NCI-H1930 (cell line): Measurements from ENCODE around the gene LRRTM4.

Experiments used
- DNase-seq, 2 experiments: peaks; one replicate each; lab custom pipeline; 2025; lab: John Stamatoyannopoulos, UW

Gene LRRTM4

GRCh38 chr2:76985387-76986136, 536.6 kb downstream of the LRRTM4 start:
- no peak for DNase-seq

DNA sequence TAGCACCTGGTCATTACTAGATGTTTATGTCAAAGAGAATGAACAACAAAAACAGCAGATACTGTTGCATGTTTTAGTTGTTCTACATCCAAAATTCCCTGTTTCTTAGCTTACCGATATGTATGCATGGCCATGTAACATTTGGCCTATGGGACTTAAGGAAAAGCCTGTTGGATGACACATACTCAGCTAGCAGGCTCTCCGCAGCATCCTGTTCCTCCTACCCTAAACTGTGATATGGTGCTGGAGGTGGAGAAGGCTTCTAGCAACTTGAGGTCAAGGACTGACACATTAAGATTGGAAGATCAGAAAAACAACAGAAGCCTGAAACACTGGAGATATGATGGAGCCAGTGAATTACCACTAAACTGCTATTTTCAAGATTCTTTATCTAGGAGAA, 537.8 kb downstream of the LRRTM4 start:
- no peak for DNase-seq

- DNase-seq = no peak
Measured at GRCh38 chr2:76980067-76980787, 541.9 kb downstream of the LRRTM4 start.

GRCh38 chr2:76977846-76978727, 544.1 kb downstream of the LRRTM4 start:
- DNase-seq = no peak

GRCh38 chr2:76975752-76976151, 546.4 kb downstream of the LRRTM4 start:
- DNase-seq = no peak

DNA sequence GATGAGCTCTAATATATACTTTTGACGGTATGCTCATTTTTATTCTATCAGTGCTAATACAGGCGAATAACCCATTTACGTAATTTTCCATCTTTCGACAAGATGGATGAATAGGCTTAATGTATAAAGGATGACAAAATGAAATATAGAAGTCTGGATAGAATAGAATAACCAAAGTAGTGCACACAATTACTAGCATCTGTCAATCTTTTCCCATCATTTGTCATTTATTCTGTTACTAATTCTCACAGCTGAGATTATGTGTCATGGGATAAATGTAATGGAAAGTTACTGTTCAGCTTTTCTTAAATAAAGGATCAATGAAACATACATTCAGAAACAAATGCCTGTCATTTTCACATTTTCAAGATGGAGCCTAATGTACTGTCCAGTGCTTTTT, 548.6 kb downstream of the LRRTM4 start:
- DNase-seq = no peak

GRCh38 chr2:76965772-76966171, 556.4 kb downstream of the LRRTM4 start:
- no peak for DNase-seq

GRCh38 chr2:76958749-76959148, 563.4 kb downstream of the LRRTM4 start:
- DNase-seq = no peak

GRCh38 chr2:76953733-76954347, 568.3 kb downstream of the LRRTM4 start:
- no peak for DNase-seq

DNA sequence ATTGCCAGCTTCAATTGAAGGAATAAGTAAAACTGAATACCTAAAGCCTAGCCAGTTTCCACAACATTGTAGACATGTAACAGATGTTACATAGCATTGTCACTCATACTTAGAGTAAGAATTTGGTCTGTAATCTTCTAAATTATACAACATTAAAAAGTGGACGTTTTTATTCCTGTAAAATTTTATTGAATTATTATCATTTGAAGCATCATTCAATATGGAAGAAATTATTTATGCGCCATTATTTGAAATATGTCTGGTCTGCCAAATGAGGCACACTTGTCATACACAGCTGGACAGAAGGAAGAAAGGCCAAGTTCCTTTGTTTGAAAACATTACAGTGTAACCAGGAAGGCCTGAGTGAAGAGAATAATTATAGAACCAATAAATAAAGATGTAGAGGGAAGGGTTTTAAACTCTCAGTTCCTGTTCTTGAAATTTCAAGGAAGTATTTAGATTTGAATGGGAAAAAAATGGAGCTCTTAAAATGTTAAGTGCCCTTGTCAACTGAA, 575.5 kb downstream of the LRRTM4 start:
- DNase-seq = no peak

GRCh38 chr2:76940559-76940958, 581.6 kb downstream of the LRRTM4 start:
- no peak for DNase-seq

DNA sequence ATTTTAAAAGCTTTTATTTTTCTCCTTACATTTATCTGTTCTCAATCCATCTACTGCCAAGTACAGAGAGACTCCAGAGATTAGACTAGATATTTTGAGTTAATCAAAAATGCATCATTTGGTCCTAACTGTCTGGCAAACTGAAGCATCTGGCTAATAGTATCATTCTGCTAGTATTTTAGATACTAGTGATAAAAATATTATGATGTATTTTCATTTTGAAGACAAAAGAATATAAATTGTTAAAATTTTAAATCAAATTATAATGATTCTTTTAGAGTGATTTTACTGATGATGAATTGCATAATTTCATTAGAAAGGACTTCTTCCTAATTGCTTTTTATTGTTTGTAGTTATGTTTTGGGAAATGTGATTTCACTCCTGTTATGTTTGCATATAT, 584.0 kb downstream of the LRRTM4 start:
- DNase-seq = no peak

DNA sequence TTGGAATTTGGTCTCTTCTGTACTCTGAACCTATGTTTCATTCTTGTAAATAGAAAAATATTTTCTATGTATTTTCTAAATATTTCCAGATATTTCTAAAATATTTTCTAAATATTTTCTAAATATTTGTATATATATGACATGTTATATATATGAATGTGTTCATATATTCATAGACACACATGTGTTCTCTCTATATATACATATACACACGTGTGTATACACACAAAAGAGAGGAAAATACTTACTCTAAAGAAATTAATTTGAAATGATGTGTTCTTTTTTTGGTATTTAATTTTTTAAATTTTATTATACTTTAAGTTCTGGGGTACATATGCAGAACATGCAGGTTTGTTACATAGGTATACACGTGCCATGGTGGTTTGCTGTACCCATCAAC, 589.6 kb downstream of the LRRTM4 start:
- DNase-seq = no peak

DNA sequence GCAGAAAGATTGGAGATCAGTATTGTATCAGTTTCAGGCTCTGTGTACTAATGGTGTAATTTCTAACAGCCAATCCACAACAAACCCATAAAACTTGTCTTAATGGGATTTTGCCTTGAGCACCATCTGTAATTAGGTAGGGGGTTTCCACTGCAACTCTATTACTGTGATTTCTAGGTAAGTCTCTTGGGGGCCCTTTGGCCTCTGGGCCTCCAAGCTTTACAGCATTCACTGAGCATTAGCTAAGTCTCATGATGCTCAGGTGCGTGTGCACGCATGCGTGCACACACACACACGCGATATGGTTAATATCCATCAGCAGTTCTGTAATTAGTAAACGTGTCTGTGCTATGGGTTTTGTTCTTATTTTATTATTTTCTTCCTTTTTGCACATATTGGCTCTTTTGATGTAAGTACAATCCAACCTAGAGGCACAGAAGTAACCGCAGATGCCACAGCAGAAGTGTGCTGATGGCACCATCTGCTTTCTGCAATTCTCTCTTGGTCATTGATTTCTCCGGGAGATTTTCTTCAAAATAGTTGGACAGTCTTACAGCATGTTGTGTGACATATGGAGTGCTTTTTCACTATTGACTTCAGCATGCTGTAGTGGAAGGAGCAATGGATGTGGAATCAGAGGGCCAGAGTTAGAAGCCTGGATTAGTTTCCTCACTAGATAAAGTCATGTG, 592.0 kb downstream of the LRRTM4 start:
- DNase-seq = no peak

DNA sequence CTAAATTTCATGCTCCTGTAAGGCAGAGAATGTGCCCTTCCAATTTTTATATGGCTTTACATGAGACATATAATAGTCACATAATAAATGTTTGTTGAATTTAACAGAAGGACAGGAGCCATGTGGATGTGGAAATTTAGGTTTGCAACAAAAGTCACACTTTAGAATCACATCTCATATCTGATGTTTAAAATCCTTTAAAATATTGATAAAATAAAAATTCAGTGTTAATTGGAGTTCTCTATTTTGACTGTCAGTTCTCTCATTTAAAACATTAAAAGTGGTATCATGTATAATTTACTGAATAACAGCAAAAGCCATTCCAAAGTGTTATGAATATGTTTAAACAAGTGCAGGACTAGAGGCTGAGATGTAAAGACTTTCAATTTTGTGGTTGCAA, 594.1 kb downstream of the LRRTM4 start:
- DNase-seq = no peak

DNA sequence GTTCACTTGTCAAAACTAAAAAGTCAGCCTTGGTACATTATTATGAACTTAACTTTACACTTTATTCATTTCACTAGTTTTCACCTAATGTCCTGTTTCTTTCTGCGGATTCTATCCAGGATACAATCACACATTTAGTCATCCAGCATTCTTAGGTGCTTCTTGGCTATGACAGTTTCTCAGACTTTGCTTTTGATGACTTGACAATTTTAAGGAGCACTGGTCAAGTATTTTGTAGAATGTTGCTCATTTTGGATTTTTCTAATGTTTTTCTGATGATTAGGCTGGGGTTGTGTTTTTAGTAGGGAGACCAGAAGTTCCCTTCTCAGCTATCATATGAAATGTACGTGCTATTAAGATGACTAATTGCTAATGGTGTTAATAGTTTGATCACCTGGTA, 601.2 kb downstream of the LRRTM4 start:
- DNase-seq = no peak

DNA sequence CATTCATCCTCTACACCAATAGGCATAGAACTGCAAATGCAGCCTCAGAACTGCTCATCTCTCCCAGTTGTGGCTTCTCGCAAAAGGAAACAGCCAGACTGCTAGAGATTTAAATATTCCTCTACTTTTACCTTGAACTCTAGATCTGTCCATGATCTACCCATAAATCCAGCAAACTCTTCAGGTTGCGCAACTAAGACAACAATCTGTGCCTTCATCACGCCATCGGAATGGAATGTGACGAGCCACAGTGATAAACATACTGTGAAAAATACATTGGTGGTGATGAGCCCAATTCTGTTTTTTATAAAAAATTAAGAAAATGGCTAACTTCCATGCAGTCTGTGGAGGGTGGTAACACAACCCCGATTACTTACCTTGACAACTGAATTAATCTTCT, 626.7 kb downstream of the LRRTM4 start:
- DNase-seq = no peak

- DNase-seq = no peak
Measured at GRCh38 chr2:76870581-76870980, 651.6 kb downstream of the LRRTM4 start.

DNA sequence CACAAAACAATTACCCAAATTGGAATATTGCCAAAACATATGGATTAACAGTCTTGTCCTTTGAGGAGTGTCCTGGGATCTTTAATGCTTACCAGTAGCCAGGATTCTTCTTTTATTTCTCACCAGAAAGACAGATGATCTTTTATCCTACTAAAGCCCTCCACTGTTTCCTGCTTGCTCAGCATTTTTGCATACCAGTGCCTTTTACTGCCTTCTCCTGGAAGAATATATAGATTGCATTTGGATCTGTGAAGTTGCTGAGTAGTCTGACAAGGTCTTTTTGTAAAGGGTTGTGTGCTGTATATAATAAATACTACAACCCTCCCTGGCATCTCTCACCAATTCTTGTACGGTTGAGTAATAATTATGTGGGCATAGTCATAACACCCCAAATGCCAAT, 652.2 kb downstream of the LRRTM4 start:
- no peak for DNase-seq

DNA sequence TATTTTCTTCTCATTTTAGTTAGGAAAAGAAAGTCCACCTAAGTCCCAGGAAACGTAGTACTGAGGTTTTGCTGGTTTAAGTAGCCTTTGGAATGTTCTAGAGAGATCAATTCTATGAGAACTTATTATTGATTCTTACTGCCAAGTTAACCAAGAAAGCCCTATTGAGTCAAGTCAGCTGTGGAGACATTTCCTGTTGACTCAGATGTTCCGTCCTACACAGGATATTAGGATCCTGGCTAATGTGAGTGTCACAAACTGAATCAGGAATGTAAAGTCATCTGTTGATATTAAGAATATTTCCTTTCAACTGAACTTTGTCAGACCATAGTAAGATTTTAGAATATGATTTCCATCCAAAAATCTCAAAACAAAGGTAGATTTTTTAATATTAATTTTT, 654.3 kb downstream of the LRRTM4 start:
- DNase-seq = no peak

DNA sequence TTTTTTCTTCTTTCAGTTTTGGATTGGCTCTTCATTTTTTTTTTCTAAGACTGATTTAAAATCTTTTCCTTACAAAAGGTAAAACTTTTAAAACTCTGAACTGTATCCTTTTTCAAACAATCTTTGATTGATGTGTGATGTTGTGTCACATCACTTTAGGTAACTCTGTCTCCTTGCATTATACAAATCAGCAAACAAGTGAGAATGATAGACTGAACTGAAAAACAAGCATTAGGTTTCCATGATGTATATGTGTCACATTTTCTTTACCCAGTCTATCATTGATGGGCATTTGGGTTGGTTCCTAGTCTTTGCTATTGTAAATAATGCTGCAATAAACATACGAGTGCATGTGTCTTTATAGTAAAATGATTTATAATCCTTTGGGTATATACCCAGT, 655.7 kb downstream of the LRRTM4 start:
- DNase-seq = no peak
